ENCODE data around the gene THBS3. TPM values are rescaled to one million over a fixed set of nuclear protein-coding genes. Genes with fewer than 3 reads are reported as not detected.
"Not testable (repeated sequence)": the region's sequence is repeated elsewhere in the genome, so short reads cannot be mapped to it uniquely, and the experiment has no call there.

Gene THBS3
- total RNA-seq, 1 experiment from 2014 or later = 7.6 TPM

DNA sequence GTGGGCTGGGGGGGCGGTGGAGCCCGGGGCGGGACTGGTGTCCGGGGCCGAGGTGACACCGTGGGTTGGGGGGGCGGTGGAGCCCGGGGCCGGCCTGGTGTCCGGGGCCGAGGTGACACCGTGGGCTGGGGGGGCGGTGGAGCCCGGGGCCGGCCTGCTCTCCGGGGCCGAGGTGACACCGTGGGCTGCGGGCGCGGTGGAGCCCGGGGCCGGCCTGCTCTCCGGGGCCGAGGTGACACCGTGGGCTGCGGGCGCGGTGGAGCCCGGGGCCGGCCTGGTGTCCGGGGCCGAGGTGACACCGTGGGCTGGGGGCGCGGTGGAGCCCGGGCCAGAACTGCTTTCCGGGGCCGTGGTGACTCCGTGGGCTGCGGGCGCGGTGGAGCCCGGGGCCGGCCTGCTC, 17.8 kb downstream of the THBS3 start:
- DNase-seq (ENCODE audit: low spot score) = not testable (repeated sequence)

DNA sequence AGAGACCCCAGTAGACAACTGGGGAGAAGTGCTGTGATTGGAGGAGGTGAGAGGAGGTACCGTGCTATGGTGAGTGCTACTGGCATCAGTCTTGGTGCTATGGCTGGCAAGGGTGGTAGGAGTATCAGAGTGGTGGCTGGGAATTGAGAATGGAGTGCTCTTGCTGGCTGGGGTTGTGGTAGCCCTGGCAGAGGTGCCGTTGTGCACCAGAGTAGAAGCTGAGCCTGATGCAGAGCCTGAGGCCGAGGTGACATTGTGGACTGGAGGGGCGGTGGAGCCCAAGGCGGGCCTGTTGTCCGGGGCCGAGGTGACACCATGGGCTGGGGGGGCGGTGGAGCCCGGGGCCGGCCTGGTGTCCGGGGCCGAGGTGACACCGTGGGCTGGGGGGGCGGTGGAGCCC, 19.4 kb downstream of the THBS3 start:
- DNase-seq (ENCODE audit: low spot score) = no peak

DNA sequence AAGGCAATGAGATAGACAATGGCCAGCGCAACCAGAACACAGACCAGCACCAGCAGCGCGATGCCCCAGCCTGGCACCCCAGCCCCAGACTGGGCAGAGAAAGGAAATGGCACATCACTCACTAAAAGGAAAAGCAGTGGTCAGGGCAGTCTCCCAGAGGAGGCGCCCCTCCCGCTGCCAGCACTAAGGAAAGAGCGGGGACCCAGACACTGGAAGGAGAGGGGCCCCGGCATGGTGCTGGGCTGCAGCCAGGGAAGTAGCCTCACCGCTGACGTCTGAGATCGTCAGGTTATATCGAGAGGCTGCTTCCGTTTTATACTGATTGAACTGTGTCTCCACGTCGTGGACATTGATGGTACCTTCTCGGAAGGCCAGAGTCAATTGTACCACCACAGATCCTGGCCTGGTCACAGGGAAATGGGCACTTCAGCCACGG, 20.2 kb downstream of the THBS3 start:
- no peak for DNase-seq (ENCODE audit: low spot score)

DNA sequence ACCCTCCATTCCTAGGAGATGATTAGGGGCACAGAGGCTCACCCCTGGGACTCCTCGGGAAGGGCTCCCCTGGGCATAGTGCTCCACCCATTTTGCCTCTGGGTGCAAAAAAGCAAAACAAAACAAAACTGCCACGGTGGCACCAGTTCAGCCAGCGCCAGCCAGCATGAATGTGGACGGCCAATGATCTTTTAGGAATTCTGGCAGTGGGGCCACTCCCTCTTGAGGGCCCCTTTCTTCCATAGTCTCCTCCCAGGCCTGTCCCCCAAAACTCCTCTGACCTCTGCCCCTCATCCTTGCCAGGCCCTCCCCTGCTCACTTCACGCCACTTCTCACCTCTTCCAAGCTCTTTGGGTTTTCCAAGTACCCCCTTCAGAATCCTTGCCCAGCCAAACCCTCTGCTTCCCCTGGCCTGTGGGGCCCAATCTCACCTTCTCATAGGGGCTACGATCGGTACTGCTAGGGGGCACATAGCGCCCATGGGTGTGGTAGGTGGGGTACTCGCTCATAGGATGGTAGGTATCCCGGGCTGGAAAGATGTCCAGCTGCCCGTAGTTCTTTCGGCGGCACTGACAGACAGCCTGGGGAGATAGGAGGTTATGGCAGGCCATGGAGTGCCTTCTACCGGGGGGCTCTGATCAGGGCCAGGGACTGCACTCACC, 20.8 kb downstream of the THBS3 start:
- DNase-seq (ENCODE audit: low spot score) = no peak

DNA sequence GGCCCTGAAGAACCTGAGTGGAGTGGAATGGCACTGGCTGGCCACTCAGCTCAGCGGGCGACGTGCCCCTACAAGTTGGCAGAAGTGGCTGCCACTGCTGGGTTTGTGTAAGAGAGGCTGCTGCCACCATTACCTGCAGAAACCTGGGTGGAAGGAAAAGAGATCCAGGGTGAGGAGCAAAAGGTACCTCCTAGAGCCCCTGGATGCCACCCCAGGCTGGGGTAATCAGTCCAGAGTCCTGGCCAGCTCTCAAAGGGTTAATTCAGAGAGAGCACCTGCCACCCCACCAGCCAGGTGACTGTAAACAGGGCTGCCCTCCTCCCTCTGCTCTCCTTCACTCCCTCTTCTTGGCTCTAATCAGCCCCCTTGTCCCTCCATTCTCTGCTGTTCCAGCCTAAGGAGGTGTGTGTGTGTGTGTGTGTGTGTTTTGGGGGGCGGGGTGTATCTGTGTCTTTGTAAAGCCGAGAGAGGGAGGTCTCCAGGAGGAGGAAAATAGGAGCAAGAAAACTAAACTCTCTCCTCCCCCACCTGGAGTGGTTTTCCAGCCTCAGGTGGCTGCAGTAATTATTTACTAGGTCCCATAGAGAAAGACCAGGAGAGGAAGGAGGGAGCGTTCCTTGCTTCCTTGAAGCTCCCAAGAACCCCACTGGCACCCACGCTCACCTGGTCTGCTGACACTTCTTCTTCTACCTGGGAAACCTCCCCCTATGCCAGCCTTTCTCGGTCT, 21.5 kb downstream of the THBS3 start:
- DNase-seq (ENCODE audit: low spot score) = peak; percentile 38

DNA sequence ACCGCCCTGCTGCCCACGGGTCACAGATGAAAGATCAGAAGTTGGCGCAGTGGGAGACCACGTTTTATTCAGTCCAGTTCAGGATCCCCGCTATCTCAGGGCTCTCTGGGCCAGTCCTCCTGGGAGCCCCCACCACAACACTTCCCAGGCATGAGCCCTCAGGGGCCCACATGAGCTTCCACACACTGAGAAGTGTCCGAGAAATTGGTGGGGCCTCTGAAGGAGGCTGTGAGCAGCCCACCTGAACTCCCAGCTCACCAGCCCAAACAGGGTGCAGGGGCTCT, 22.0 kb downstream of the THBS3 start:
- no peak for DNase-seq (ENCODE audit: low spot score)

DNA sequence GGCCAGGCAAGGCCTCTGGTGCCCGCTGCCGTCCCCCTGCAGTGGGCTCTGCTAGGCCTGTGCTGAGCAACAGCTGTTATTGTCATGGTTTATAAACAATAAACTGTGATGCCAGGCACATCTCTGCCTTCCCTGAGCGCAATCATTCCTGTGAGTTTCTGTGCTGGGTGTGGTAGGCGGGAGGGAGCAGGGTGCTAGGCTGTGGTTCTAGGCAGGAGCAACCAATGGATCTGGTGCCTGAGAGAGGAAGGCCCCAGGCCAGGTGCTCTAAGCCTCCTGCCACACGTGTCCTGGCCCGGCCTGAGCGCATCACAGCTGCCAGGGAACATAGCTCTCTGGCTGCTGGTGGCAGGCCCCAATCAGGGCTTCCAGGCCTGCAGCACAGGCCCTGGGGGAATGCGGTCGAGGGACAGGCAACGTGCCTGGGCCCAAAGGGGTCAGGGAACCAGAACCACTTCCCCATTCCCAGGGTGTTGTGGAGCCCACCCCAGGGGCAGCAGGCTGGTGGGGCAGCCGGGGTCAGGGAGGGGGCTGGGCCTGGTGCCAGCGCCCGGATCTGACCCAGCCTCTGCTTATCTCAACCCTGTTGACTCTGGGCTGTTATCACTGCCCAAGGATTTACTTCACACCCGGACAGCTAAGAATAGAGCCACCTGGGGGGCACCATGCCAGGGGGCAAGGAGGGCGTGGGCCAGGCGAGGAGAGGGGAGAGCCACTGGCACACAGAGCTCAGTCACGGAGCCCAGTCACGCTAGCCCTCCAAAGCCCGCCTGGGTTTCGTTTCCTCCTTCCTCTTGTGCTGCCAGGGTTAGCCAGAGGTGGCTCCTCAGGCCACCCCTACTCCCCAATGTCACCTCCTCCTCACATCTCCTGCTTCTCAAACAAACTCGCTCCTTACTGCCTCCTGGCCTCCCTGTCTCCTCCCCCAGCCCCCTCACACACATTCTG, 22.6 kb downstream of the THBS3 start:
- no peak for DNase-seq (ENCODE audit: low spot score)

DNA sequence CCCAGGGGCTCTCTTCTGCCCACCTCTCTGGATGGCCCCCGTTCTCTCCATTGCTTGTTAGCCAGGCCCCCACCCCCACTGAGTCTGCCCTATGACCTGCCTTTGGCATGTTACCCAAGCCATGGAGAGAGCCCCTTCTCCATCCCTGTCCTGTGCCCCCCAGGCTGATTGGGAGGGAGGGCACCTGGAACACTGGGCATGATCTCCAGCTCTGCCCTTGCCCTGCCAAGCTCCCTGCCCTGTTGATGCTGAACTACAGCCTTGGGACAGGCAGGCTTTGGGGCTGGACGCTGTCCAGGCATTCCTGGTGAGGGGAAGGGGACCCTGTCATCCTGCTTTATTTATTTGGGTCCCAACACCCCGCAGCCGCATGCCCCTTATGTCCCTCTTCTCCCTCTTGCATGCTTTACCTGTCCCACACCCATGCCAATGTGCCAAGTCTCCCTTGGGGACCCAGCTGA, 23.3 kb downstream of the THBS3 start:
- DNase-seq (ENCODE audit: low spot score) = no peak

DNA sequence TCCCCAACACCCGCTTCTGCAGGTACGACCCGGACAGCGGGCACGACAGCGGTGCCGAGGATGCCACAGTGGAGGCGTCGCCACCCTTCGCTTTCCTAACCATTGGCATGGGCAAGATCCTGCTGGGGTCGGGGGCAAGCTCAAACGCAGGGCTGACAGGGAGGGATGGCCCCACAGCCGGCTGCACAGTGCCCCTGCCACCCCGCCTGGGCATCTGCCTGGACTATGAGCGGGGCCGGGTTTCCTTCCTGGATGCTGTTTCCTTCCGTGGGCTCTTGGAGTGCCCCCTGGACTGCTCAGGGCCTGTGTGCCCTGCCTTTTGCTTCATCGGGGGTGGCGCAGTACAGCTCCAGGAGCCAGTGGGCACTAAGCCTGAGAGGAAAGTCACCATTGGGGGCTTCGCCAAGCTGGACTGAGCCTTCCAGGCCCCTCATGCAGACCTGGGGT, 23.9 kb downstream of the THBS3 start:
- DNase-seq (ENCODE audit: low spot score) = no peak

DNA sequence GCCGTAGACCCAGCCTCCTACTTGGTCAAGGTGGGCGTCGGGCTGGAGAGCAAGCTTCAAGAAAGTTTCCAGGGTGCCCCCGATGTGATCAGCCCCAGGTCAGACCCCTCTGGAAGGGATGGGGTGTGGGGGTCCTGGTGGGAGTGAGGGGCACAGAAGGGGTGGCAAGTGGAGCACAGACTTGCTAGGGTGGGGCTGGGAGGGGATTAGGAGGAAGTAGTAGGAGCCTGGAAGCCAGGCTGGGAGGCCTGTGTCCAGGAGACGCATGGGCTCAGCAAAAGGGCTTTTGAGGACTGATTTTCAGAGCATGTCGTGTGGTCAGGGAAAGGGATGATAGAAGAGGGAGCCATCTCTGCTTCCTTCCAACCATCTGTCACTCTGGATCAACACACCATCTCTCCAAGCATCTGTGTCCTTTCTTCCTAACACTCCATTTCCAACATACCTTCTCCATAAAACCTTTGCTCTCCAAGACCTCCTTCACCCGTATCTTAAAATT, 25.6 kb downstream of the THBS3 start:
- no peak for DNase-seq (ENCODE audit: low spot score)

DNA sequence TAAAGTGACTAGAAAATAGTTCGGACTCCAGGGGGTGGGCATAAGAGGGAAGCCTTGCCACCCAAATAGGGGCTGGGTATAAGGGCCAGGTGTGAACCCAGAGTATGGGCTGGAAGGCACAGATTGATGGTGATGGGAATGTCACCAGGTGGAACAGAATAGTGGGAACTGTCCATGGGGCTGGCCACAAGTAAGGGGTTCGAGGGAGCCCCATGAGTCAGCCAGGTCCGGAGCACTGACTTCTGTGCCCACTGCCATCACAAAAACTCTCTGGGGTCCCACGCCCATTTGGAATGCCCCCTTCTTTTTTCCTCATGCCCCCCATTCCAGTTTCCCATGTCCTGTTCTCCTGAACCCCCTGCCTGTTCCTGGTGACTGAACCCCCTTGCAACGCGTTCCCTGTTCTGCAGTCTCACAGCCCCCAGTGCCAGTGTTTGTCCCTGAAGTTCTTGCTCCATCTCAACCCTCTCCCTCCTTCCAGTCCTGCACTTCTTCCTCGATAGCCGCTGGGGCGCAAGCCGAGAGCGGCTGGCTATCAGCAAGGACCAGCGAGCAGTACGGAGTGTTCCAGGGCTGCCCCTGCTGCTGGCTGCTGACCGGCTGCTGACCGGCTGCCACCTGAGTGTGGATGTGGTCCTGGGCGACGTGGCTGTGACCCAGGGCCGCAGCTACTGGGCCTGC, 26.2 kb downstream of the THBS3 start:
- no peak for DNase-seq (ENCODE audit: low spot score)

DNA sequence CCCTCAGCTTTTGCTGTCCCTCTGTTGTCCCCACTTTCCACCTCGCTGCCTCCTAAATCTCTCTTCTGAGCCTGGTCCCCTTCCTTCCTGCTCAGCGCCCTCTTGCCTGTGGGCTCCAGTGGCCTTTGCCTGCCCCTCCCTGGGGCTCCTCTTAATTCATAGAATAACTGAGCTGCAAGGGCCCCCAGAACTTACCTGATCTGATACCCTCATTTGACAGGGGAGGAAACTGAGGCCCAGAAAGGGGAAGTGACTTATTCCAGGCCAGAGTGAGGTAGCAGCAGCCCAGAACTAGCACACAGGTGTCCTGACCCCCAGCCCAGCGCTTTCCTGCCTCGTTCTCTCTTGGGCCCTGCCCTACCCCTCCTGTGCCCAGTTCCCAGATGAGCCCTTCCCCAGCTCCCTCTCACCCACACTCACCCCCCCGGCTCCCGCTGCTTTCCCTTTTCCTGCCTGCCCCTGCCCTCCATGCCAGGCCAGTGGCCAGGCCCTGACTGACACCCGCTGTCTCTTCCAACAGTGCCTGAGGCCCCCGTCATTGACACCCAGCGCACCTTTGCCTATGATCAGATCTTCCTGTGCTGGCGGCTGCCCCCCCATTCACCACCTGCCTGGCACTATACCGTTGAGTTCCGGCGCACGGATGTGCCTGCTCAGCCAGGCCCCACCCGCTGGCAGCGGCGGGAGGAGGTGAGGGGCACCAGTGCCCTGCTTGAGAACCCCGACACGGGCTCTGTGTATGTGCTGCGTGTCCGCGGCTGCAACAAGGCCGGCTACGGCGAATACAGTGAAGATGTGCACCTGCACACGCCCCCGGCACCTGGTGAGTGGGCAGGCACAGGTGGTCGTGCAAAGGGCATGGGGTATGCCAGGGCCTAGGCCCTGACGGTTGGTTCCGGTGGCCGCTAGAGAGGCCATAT, 28.3 kb downstream of the THBS3 start:
- DNase-seq (ENCODE audit: low spot score) = no peak

DNA sequence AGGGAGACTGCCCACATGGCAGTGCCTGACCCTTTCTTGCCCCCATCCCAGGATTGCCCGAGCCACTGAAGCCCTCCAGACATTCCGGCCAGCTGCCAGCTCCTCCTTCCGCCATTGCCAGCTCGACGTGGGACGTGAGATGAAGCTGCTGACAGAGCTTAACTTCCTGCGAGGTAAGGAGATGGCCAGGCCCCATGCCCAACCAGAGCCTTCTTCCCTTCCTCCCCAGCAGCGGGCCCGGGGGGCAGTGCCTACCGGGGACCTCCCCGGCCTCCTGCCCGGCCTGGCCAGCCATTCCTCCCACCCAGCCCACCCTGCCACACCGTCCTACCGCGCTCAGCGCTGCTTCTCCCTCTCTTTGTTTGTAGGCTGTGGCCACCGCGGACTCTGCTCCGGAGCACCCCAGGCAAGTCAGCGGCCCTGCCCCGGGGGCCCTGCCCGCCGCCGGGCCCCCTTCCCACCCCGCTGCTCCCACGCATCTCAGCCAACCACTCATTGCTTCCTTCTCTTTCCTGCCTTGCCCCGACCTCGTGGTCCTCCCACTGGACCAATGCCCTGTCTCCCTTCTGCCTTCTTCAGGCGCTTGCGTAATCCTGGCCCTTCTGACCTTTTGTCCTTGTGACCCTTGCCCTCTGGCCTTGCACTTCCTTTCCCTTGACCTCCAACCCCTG, 29.1 kb downstream of the THBS3 start:
- DNase-seq (ENCODE audit: low spot score) = no peak

DNA sequence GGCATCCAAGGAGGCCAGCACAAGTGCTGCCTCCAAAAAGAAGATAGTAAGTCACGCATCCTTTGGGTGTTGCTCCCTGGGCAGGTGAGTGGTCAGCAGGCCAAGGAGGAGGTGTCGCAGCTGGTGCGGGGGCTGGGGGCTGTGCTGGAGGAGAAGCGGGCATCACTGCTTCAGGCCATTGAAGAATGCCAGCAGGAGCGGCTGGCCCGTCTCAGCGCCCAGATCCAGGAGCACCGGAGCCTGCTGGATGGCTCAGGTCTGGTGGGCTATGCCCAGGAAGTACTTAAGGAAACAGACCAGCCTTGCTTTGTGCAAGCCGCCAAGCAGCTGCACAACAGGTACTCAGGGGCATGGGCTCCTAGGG, 29.8 kb downstream of the THBS3 start:
- DNase-seq (ENCODE audit: low spot score) = no peak

DNA sequence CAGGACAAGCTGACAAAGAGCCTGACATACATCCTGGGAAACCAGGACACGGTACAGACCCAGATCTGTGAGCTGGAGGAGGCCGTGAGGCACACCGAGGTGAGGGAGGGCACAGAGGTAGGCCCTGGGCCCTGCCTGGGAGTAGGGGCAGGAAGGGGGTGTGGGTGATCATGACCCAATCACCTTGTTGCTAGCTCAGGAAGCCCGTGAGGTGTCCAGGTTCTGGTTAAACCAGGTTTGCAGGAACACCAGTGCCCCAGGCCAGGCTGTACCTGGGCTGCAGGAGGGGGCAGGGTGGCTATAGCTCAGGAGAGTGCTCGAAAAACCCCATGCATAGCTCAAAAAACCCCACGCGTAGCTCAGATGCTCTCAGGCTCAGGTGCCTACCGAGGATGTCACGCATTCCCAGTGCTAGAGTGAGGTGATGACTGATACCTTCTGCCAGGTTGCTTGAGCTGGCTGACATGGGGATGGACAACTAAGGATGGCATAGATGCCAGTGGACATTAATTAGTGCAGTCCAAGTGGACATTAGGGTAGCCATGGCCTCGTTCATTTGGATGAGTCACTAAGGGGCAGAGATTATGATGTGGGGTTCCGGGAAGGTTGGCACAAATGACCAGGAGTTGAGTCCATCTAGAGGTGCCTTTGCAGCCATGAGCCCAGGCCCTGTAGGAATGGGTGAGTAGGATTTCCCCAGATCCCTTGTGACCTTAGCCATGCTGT, 30.3 kb downstream of the THBS3 start:
- no peak for DNase-seq (ENCODE audit: low spot score)

DNA sequence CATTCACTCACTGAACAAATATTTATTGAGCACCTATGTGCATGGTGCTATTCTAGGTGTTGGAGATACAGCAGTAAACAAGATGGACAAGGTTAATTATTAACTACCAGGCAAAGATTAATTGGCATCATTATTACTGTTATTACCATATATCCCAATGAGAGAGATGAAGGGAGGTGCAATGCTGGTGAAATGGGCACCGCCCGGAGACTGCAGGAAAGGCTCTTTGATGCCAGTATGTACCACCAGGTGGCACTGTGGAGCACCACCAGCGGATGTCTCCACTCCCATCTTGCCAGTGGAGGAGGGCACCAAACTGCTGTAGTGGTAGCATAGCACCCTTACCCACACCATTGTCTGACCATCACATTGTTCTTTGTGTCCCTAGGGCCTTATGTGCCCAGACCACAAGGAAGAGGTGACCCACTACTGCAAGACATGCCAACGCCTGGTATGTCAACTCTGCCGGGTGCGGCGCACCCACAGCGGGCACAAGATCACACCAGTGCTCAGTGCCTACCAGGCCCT, 31.1 kb downstream of the THBS3 start:
- DNase-seq (ENCODE audit: low spot score) = peak; percentile 92

DNA sequence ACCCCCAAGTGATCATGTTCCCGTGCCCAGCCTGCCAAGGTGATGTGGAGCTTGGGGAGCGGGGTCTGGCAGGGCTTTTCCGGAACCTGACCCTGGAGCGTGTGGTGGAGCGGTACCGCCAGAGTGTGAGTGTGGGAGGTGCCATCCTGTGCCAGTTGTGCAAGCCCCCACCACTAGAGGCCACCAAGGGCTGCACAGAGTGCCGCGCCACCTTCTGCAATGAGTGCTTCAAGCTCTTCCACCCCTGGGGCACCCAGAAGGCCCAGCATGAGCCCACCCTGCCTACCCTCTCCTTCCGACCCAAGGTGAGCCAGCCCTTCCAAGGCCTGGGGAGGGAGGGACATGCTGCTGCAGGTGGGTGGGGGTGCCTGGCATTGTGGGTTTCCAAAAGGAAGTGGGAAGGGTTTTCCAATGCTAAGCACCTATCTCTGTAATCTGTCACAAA, 31.7 kb downstream of the THBS3 start:
- DNase-seq (ENCODE audit: low spot score) = peak; percentile 50

DNA sequence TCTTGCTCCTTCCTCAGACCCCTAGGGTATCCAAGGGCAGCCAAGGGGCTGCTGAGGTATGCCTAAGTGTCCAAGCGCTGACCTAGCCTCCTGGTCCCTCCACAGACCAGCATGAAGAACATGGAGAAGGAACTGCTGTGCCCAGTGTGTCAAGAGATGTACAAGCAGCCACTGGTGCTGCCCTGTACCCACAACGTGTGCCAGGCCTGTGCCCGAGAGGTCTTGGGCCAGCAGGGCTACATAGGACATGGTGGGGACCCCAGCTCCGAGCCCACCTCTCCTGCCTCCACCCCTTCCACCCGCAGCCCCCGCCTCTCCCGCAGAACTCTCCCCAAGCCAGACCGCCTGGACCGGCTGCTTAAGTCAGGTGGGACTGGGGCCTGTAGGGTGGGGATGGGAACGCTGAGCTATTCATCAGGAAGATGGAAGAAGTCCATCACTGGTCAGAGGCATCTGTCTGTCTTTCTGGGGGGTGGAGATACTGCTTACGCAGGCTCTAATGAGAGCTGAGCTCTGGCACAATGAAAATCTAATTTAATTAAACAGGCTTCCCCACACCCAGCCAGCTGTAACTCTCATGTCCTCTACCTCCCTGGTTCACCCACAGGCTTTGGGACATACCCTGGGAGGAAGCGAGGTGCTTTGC, 32.3 kb downstream of the THBS3 start:
- DNase-seq (ENCODE audit: low spot score) = no peak
